H9 (cell line): ENCODE data around the gene ZNF182. TPM values are rescaled to one million over a fixed set of nuclear protein-coding genes. Genes with fewer than 3 reads are reported as not detected.

Experiments used
- DNase-seq: peaks from one replicate; pipeline ENCODE4 v3.0.0-alpha.2; 2017
- H2AFZ ChIP-seq: one replicate; pipeline ENCODE4 v1.6.1; 2013; ENCODE audit warnings: mild to moderate bottlenecking, low read length, control low read depth, moderate library complexity
- H2AK5ac ChIP-seq: 2 replicates; pipeline ENCODE4 v1.6.1; 2013; ENCODE audit warnings: low read length, control low read depth, mixed read lengths; ENCODE audit not compliant: insufficient read length
- H2BK120ac ChIP-seq: one replicate; pipeline ENCODE4 v1.6.1; 2013; ENCODE audit warnings: low read depth, mild to moderate bottlenecking, low read length, control low read depth, inconsistent platforms; ENCODE audit not compliant: poor library complexity, severe bottlenecking
- H2BK12ac ChIP-seq: 2 replicates; pipeline ENCODE4 v1.6.1; 2013; ENCODE audit warnings: low read length, control low read depth, mixed read lengths, low read depth; ENCODE audit not compliant: insufficient read length
- H2BK15ac ChIP-seq: 2 replicates; pipeline ENCODE4 v1.6.1; 2013; ENCODE audit warnings: low read depth, low read length, control low read depth
- H2BK20ac ChIP-seq: one replicate; pipeline ENCODE4 v1.6.1; 2013; ENCODE audit warnings: low read depth, mild to moderate bottlenecking, low read length, control low read depth, inconsistent platforms; ENCODE audit not compliant: poor library complexity, severe bottlenecking
- H2BK5ac ChIP-seq: 2 replicates; pipeline ENCODE4 v1.6.1; 2013; ENCODE audit warnings: low read length, control low read depth, mixed read lengths; ENCODE audit not compliant: insufficient read length
- H3K14ac ChIP-seq: 2 replicates; pipeline ENCODE4 v1.6.1; 2013; ENCODE audit warnings: low read length, control low read depth; ENCODE audit not compliant: insufficient read depth
- H3K18ac ChIP-seq: 2 replicates; pipeline ENCODE4 v1.6.1; 2013; ENCODE audit warnings: low read depth, mild to moderate bottlenecking, mixed read lengths, low read length, control low read depth; ENCODE audit not compliant: insufficient read length
- H3K23ac ChIP-seq: 2 replicates; pipeline ENCODE4 v1.6.1; 2013; ENCODE audit warnings: low read length, control low read depth, mixed read lengths, low read depth; ENCODE audit not compliant: insufficient read length
- H3K23me2 ChIP-seq: 2 replicates; pipeline ENCODE4 v1.6.1; 2013; ENCODE audit warnings: low read depth, mild to moderate bottlenecking, mixed read lengths, low read length, control low read depth; ENCODE audit not compliant: insufficient read length, poor library complexity, severe bottlenecking
- H3K27ac ChIP-seq: 2 replicates; pipeline ENCODE4 v1.5.1; 2013; ENCODE audit warnings: low read length, control low read depth, mixed read lengths, low read depth; ENCODE audit not compliant: insufficient read length
- H3K27me3 ChIP-seq: 2 replicates; pipeline ENCODE4 v1.6.1; 2013; ENCODE audit warnings: low read length, control low read depth, inconsistent platforms; ENCODE audit not compliant: insufficient read depth
- H3K4ac ChIP-seq: 2 replicates; pipeline ENCODE4 v1.6.1; 2013; ENCODE audit warnings: low read depth, mild to moderate bottlenecking, control low read depth, inconsistent platforms, low read length, moderate library complexity
- H3K4me1 ChIP-seq: 2 replicates; pipeline ENCODE4 v1.6.1; 2013; ENCODE audit warnings: low read length, control low read depth, inconsistent platforms; ENCODE audit not compliant: insufficient read depth
- H3K4me2 ChIP-seq: 2 replicates; pipeline ENCODE4 v1.6.1; 2013; ENCODE audit warnings: low read length, control low read depth, mixed read lengths; ENCODE audit not compliant: insufficient read length, insufficient read depth
- H3K56ac ChIP-seq: 2 replicates; pipeline ENCODE4 v1.6.1; 2013; ENCODE audit warnings: low read depth, mild to moderate bottlenecking, mixed read lengths, low read length, control low read depth; ENCODE audit not compliant: insufficient read length
- H3K79me1 ChIP-seq: 2 replicates; pipeline ENCODE4 v1.6.1; 2013; ENCODE audit warnings: low read depth, mild to moderate bottlenecking, moderate library complexity, low read length, control low read depth, inconsistent platforms; ENCODE audit not compliant: insufficient read depth, poor library complexity, severe bottlenecking
- H3K79me2 ChIP-seq: 2 replicates; pipeline ENCODE4 v1.6.1; 2013; ENCODE audit warnings: low read length, control low read depth, inconsistent platforms; ENCODE audit not compliant: insufficient read depth
- H3K9ac ChIP-seq: 2 replicates; pipeline ENCODE4 v1.6.1; 2013; ENCODE audit warnings: low read length, control low read depth, mixed read lengths; ENCODE audit not compliant: insufficient read length; ENCODE audit errors: extremely low read depth
- H3K9me3 ChIP-seq: one replicate; pipeline ENCODE4 v1.6.1; 2013; ENCODE audit warnings: low read depth, low read length, inconsistent platforms; ENCODE audit not compliant: control insufficient read depth
- H3T11ph ChIP-seq: one replicate; pipeline ENCODE4 v1.6.1; 2013; ENCODE audit warnings: mild to moderate bottlenecking, low read length, control low read depth, inconsistent platforms
- H4K20me1 ChIP-seq: one replicate; pipeline ENCODE4 v1.6.1; 2013; ENCODE audit not compliant: control insufficient read depth, insufficient read length, insufficient read depth
- H4K5ac ChIP-seq: 2 replicates; pipeline ENCODE4 v1.6.1; 2013; ENCODE audit warnings: low read depth, mild to moderate bottlenecking, mixed read lengths, low read length, control low read depth; ENCODE audit not compliant: insufficient read length
- H4K8ac ChIP-seq: replicated peaks from 2 replicates; pipeline ENCODE4 v1.6.1; 2013; ENCODE audit warnings: low read length, control low read depth, mixed read lengths, low read depth; ENCODE audit not compliant: insufficient read length
- H4K91ac ChIP-seq: 2 replicates; pipeline ENCODE4 v1.6.1; 2013; ENCODE audit warnings: low read depth, mild to moderate bottlenecking, moderate library complexity, mixed read lengths, low read length, control low read depth; ENCODE audit not compliant: insufficient read length
- H3K27ac Mint-ChIP-seq, 3 experiments: 2 replicates in 2 of 3; 3 replicates in 1 of 3; pipeline ENCODE4 v1.8.0; 2020 to 2021; ENCODE audit warnings: mixed read lengths in 3 of 3, mild to moderate bottlenecking in 1 of 3, moderate library complexity in 1 of 3
- H3K27me3 Mint-ChIP-seq: 2 replicates; pipeline ENCODE4 v1.8.0; 2021; ENCODE audit warnings: low read depth, mild to moderate bottlenecking, moderate library complexity, mixed read lengths
- H3K36me3 Mint-ChIP-seq, 3 experiments: 2 replicates in 2 of 3; 3 replicates in 1 of 3; pipeline ENCODE4 v1.8.0; 2020 to 2021; ENCODE audit warnings: low read depth in 3 of 3, mixed read lengths in 3 of 3; ENCODE audit not compliant: insufficient read depth in 1 of 3
- H3K4me1 Mint-ChIP-seq, 2 experiments: 2 replicates each; pipeline ENCODE4 v1.8.0; 2020; ENCODE audit warnings: mixed read lengths in 2 of 2
- H3K4me3 Mint-ChIP-seq, 2 experiments: 2 replicates in 1 of 2; 3 replicates in 1 of 2; pipeline ENCODE4 v1.8.0; 2020 to 2021; ENCODE audit warnings: mild to moderate bottlenecking in 2 of 2, mixed read lengths in 2 of 2, moderate library complexity in 1 of 2
- H3K9me3 Mint-ChIP-seq, 2 experiments: 2 replicates in 1 of 2; 3 replicates in 1 of 2; pipeline ENCODE4 v1.8.0; 2020; ENCODE audit warnings: mild to moderate bottlenecking in 2 of 2, mixed read lengths in 2 of 2, moderate library complexity in 1 of 2
- CTCF ChIP-seq: fragments of 200-600 bp; sonication (generic); conservative IDR thresholded peaks from 3 replicates; pipeline ENCODE4 v1.8.0; 2021; ENCODE audit warnings: antibody characterized with exemption, mild to moderate bottlenecking
- WGBS: extraction: QIAGEN DNeasy Blood & Tissue Kit; methylation state at CpG from one replicate; pipeline ENCODE4 v1.1.7; 2013; ENCODE audit warnings: missing lambda C conversion rate, low lambda C conversion rate, mixed read lengths; ENCODE audit not compliant: insufficient read length; ENCODE audit errors: extremely low coverage; 5-methylcytosine and 5-hydroxymethylcytosine counted together
- total RNA-seq: library from RNA; stranded (reverse); gene quantifications from 2 replicates; pipeline ENCODE4 v1.2.1, GENCODE V29; 2021

The ZNF182 gene
- total RNA-seq, 1 experiment from 2014 or later = 7.6 TPM

GRCh38 chrX:47976254-47977151 is 27.3 kb downstream of the ZNF182 start:
- Histone ChIP-seq H4K91ac (no peak overlapping the region), H2AFZ (no peak overlapping the region), H3K4me2 (no peak overlapping the region), H2BK20ac (no peak overlapping the region), H4K5ac (no peak overlapping the region), H3K27ac (no peak overlapping the region), H2BK120ac (no peak overlapping the region), H3K23me2 (no peaks in the 10 kb centered on the region), H4K8ac (no peak overlapping the region), H3K79me1 (no peaks in the 10 kb centered on the region), H2BK15ac (no peak overlapping the region), H4K20me1 (no peaks in the 10 kb centered on the region), H2BK12ac (no peak overlapping the region), H3K9me3 (peaks cover 95% of the 10 kb centered on the region), H3K14ac (no peak overlapping the region), H3K18ac (no peak overlapping the region), H3K4ac (no peak overlapping the region), H3K27me3 (no peaks in the 10 kb centered on the region), H3K9ac (no peak overlapping the region), H3K56ac (no peak overlapping the region), H2BK5ac (no peak overlapping the region), H3T11ph (no peak overlapping the region), H3K4me1 (no peaks in the 10 kb centered on the region), H2AK5ac (no peak overlapping the region), H3K79me2 (no peaks in the 10 kb centered on the region), H3K23ac (no peak overlapping the region)
- H3K36me3 Mint-ChIP-seq = peaks cover 78 to 89% (median 89%) of the 10 kb centered on the region in 3 experiments
- DNase-seq = no peak
- WGBS = no CpG with 5 or more reads among the region's 6 CpGs
- no peak for TF ChIP-seq CTCF
- H3K4me3 Mint-ChIP-seq = no peak overlapping the region
- no peak overlapping the region for H3K27ac Mint-ChIP-seq
- H3K9me3 Mint-ChIP-seq = peaks cover 95 to 97% of the 10 kb centered on the region in 2 experiments
- no peaks in the 10 kb centered on the region for H3K4me1 Mint-ChIP-seq
- peaks cover 2% of the 10 kb centered on the region; the same call in 1 of the 2 replicates for H3K27me3 Mint-ChIP-seq
